Endodermal cell (in vitro differentiated cells): ENCODE results near the gene CORO1C. TPM values are rescaled to one million over a fixed set of nuclear protein-coding genes. Genes with fewer than 3 reads are reported as not detected.
"Not testable (repeated sequence)": the region's sequence is repeated elsewhere in the genome, so short reads cannot be mapped to it uniquely, and the experiment has no call there.

Source experiments
- DNase-seq: peaks from one replicate; pipeline ENCODE4 v3.0.0-alpha.2; 2017
- H3K27ac ChIP-seq: 2 replicates; pipeline ENCODE4 v1.5.1; 2013; ENCODE audit warnings: mild to moderate bottlenecking, low read depth, low read length, moderate library complexity
- H3K27me3 ChIP-seq: 2 replicates; pipeline ENCODE4 v1.6.1; 2013; ENCODE audit warnings: mild to moderate bottlenecking, low read length, moderate library complexity; ENCODE audit not compliant: insufficient read depth, control insufficient read depth, poor library complexity, severe bottlenecking
- H3K36me3 ChIP-seq: 2 replicates; pipeline ENCODE4 v1.7.0; 2013; ENCODE audit warnings: mild to moderate bottlenecking, low read length, moderate library complexity; ENCODE audit not compliant: control insufficient read depth, insufficient read depth
- H3K4me1 ChIP-seq: one replicate; pipeline ENCODE4 v1.7.0; 2013; ENCODE audit warnings: low read length; ENCODE audit not compliant: control insufficient read depth, insufficient read depth
- H3K4me3 ChIP-seq: 2 replicates; pipeline ENCODE4 v1.5.1; 2013; ENCODE audit warnings: mild to moderate bottlenecking, low read length, moderate library complexity
- H3K9ac ChIP-seq: 2 replicates; pipeline ENCODE4 v1.6.1; 2013; ENCODE audit warnings: mild to moderate bottlenecking, low read length, moderate library complexity; ENCODE audit not compliant: poor library complexity, severe bottlenecking; ENCODE audit errors: extremely low read depth
- H3K9me3 ChIP-seq: 2 replicates; pipeline ENCODE4 v1.6.1; 2013; ENCODE audit warnings: mild to moderate bottlenecking, low read length, moderate library complexity; ENCODE audit not compliant: control insufficient read depth
- H3K27ac Mint-ChIP-seq: 2 replicates; pipeline ENCODE4 v1.8.0; 2020; ENCODE audit warnings: mixed read lengths
- H3K27me3 Mint-ChIP-seq: 2 replicates; pipeline ENCODE4 v1.8.0; 2021; ENCODE audit warnings: mild to moderate bottlenecking, mixed read lengths; ENCODE audit not compliant: insufficient read depth
- H3K36me3 Mint-ChIP-seq: 2 replicates; pipeline ENCODE4 v1.8.0; 2020; ENCODE audit warnings: low read depth, mixed read lengths
- H3K4me1 Mint-ChIP-seq: 2 replicates; pipeline ENCODE4 v1.8.0; 2020; ENCODE audit warnings: mixed read lengths
- H3K4me3 Mint-ChIP-seq: 2 replicates; pipeline ENCODE4 v1.8.0; 2020; ENCODE audit warnings: mild to moderate bottlenecking, moderate library complexity, mixed read lengths
- H3K9me3 Mint-ChIP-seq: 2 replicates; pipeline ENCODE4 v1.8.0; 2020; ENCODE audit warnings: mild to moderate bottlenecking, mixed read lengths
- WGBS, 2 experiments: methylation state at CpG; one replicate each; pipeline versions ENCODE4 v1.1.5 to v1.1.7; 2013; ENCODE audit warnings: missing lambda C conversion rate in 2 of 2, mixed read lengths in 1 of 2; ENCODE audit not compliant: insufficient coverage in 1 of 2, insufficient read length in 1 of 2; 5-methylcytosine and 5-hydroxymethylcytosine counted together
- total RNA-seq, 2 donors: library from RNA; stranded (reverse); fragmentation: NEBNext Ultra II Directional in 1 of 2; extraction: Animal tissue kit (Norgen Biotek cat#: 25700) in 1 of 2; gene quantifications; 2 replicates in 1 of 2; 3 replicates in 1 of 2; pipeline ENCODE4 v1.2.1, GENCODE V29; 2021
- TF ChIP-seq, protein P1 (sequence below): fragments of 200-600 bp; sonication (generic); conservative IDR thresholded peaks from 2 replicates; pipeline ENCODE4 v1.5.0; 2021; ENCODE audit warnings: antibody characterized with exemption, mild to moderate bottlenecking

The CORO1C gene
- total RNA-seq, 2 donors from 2014 or later: 122 to 125 TPM

DNA sequence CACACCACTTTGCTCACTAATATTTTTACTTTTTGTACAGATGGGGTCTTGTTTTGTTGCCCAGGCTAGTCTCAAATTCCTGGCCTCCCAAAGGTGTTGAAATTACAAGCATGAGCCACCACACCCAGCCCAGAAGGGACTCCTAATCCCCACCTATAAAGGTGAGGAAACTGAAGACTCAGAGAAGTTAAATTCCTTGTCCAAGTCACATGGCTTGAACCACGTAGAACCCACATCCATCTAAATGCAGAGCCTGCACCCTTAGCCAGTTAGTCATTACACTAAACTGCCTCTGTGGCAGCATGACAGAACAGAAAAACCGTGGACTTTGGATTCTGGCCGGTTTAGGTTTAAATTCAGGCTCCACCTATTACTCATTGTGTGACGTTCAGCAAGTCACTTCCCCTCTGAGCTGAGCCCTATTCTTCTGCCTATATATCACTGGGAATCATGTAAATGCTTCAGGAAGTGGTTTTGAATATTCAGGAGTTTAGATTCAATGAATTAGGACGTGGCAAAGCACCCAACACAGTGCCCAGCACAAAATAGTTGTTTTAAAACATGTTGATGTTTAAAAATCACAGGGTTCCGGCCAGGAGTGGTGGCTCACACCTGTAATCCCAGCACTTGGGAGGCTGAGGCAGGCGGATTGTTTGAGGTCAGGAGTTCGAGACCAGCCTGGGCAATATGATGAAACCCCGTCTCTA lies 3.0 kb upstream of the CORO1C start:
- Mint-ChIP-seq H3K27me3 (no peaks in the 10 kb centered on the region), H3K27ac (peak overlapping the region; percentile 78), H3K36me3 (no peaks in the 10 kb centered on the region), H3K4me1 (peaks cover 13% of the 10 kb centered on the region), H3K9me3 (peaks cover 2% of the 10 kb centered on the region), H3K4me3 (no peak overlapping the region)
- Histone ChIP-seq H3K4me1 (no peaks in the 10 kb centered on the region), H3K9ac (no peak overlapping the region), H3K9me3 (no peaks in the 10 kb centered on the region), H3K27me3 (no peaks in the 10 kb centered on the region), H3K27ac (no peak overlapping the region), H3K36me3 (no peaks in the 10 kb centered on the region), H3K4me3 (no peak overlapping the region)
- no peak for DNase-seq
- 79% methylated on average over 8 to 9 of the region's 9 CpGs for WGBS, 2 experiments
- TF ChIP-seq, protein P1, sequence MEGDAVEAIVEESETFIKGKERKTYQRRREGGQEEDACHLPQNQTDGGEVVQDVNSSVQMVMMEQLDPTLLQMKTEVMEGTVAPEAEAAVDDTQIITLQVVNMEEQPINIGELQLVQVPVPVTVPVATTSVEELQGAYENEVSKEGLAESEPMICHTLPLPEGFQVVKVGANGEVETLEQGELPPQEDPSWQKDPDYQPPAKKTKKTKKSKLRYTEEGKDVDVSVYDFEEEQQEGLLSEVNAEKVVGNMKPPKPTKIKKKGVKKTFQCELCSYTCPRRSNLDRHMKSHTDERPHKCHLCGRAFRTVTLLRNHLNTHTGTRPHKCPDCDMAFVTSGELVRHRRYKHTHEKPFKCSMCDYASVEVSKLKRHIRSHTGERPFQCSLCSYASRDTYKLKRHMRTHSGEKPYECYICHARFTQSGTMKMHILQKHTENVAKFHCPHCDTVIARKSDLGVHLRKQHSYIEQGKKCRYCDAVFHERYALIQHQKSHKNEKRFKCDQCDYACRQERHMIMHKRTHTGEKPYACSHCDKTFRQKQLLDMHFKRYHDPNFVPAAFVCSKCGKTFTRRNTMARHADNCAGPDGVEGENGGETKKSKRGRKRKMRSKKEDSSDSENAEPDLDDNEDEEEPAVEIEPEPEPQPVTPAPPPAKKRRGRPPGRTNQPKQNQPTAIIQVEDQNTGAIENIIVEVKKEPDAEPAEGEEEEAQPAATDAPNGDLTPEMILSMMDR: no peak

DNA sequence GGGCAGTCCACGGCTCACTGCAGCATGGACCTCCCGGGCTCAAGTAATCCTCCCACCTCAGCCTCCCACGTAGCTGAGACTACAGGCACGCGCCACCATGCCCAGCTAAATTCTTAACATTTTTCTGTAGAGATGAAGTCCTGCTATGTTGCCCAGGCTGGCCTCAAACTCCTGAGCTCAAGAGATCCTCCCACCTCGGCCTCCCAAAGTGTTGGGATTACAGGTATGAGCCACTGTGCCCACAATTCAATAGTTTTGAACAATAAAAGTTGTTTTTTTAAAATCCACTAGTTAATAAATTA lies 1.9 kb upstream of the CORO1C start:
- H3K27ac Mint-ChIP-seq, H3K27ac ChIP-seq: not testable (repeated sequence)

DNA sequence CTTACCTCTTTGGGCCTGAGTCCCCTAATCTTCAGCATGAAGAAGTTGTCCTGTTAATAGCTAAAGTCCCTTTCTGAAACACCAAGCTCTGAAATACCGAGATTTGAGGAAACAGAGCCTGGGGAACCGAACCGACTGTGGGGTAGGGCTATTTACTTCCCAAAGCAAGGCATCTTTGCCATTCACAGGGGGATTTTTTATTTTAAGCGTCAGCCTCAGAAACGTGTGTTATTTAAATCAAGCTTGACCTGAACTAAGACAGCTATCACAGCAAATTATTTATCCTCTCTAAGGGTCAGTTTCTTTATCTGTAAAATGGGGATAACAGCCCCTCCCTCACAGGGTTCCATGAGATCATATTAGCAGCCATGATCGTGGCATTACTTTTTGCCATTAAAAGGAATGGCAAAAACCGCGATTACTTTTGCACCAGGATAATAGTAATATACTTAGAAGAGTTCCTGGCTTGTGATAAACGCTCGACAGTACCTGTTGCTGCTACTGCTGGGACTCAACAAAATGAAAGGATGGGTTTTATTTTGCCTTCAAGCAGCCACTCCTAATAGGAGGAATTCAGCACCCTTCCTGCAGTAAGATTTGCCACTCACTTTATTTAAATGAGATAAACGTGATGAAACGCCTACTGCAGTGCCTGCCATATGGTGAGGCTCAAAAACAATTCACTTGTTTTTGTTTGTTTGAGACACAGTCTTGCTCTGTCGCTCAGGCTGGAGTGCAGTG lies 1.3 kb upstream of the CORO1C start:
- Histone ChIP-seq H3K27ac (peak overlapping the region; percentile 70), H3K9ac (peak overlapping the region; percentile 55), H3K4me1 (no peaks in the 10 kb centered on the region), H3K36me3 (no peaks in the 10 kb centered on the region), H3K27me3 (no peaks in the 10 kb centered on the region), H3K9me3 (no peaks in the 10 kb centered on the region), H3K4me3 (peak overlapping the region; percentile 86)
- no peak for DNase-seq
- no peaks in the 10 kb centered on the region for H3K27me3 Mint-ChIP-seq
- peak overlapping the region; percentile 95 for H3K4me3 Mint-ChIP-seq
- peaks cover 15% of the 10 kb centered on the region for H3K4me1 Mint-ChIP-seq
- WGBS, 2 experiments: 86 to 97% methylated on average over 10 to 13 of the region's 13 CpGs
- peak overlapping the region; percentile 100 for H3K27ac Mint-ChIP-seq
- TF ChIP-seq, protein P1: no peak
- no peaks in the 10 kb centered on the region for H3K36me3 Mint-ChIP-seq
- no peaks in the 10 kb centered on the region for H3K9me3 Mint-ChIP-seq

More for the DNA sequence above, 1.9 kb upstream of the CORO1C start:
- H3K4me1 Mint-ChIP-seq: peaks cover 15% of the 10 kb centered on the region
- H3K9me3 Mint-ChIP-seq, H3K4me1 ChIP-seq, H3K36me3 ChIP-seq, H3K4me3 Mint-ChIP-seq, H3K9me3 ChIP-seq, H3K27me3 ChIP-seq, H3K4me3 ChIP-seq, H3K27me3 Mint-ChIP-seq, H3K9ac ChIP-seq, H3K36me3 Mint-ChIP-seq, DNase-seq: not testable (repeated sequence)
- 96 to 100% methylated on average over 2 to 6 of the region's 6 CpGs for WGBS, 2 experiments
